Hepatocyte (in vitro differentiated cells): ENCODE data around the gene ZSWIM7. TPM values are rescaled to one million over a fixed set of nuclear protein-coding genes. Genes with fewer than 3 reads are reported as not detected.

Experiments used
- DNase-seq: peaks from one replicate; pipeline ENCODE4 v3.0.0-alpha.2; 2016; ENCODE audit warnings: low spot score
- H2AFZ ChIP-seq: fragments of 200-600 bp; sonication (generic); 2 replicates; pipeline ENCODE4 v1.6.0; 2016; ENCODE audit warnings: antibody characterized with exemption, mild to moderate bottlenecking
- H3K27ac ChIP-seq: fragments of 200-600 bp; sonication (generic); 2 replicates; pipeline ENCODE4 v1.5.1; 2016; ENCODE audit warnings: mild to moderate bottlenecking
- H3K27me3 ChIP-seq: fragments of 200-600 bp; sonication (generic); 2 replicates; pipeline ENCODE4 v1.6.1; 2016
- H3K36me3 ChIP-seq: fragments of 200-600 bp; sonication (generic); replicated peaks from 2 replicates; pipeline ENCODE4 v1.5.1; 2016; ENCODE audit warnings: low read depth; ENCODE audit not compliant: insufficient read depth
- H3K4me1 ChIP-seq: fragments of 200-600 bp; sonication (generic); 2 replicates; pipeline ENCODE4 v1.5.1; 2016; ENCODE audit warnings: mild to moderate bottlenecking, moderate library complexity; ENCODE audit not compliant: insufficient read depth
- H3K4me2 ChIP-seq: fragments of 200-600 bp; sonication (generic); 2 replicates; pipeline ENCODE4 v1.6.0; 2016
- H3K4me3 ChIP-seq: fragments of 200-600 bp; sonication (generic); 2 replicates; pipeline ENCODE4 v1.5.1; 2016; ENCODE audit warnings: mild to moderate bottlenecking
- H3K79me2 ChIP-seq: fragments of 200-600 bp; sonication (generic); 2 replicates; pipeline ENCODE4 v1.6.0; 2017; ENCODE audit warnings: mild to moderate bottlenecking
- H3K9me2 ChIP-seq: fragments of 200-600 bp; sonication (generic); replicated peaks from 2 replicates; pipeline ENCODE4 v1.6.0; 2017; ENCODE audit warnings: mild to moderate bottlenecking; ENCODE audit not compliant: insufficient read depth
- H3K9me3 ChIP-seq: fragments of 200-600 bp; sonication (generic); 2 replicates; pipeline ENCODE4 v1.5.1; 2016; ENCODE audit warnings: low read depth, mild to moderate bottlenecking
- H4K20me1 ChIP-seq: fragments of 200-600 bp; sonication (generic); 2 replicates; pipeline ENCODE4 v1.6.0; 2016; ENCODE audit warnings: mild to moderate bottlenecking; ENCODE audit not compliant: insufficient read depth, poor library complexity, severe bottlenecking
- CTCF ChIP-seq: fragments of 200-600 bp; sonication (generic); IDR thresholded peaks from 2 replicates; pipeline ENCODE4 v1.5.1; 2016; ENCODE audit warnings: antibody characterized with exemption, mild to moderate bottlenecking; ENCODE audit not compliant: poor library complexity
- EZH2 ChIP-seq: fragments of 200-600 bp; sonication (generic); IDR thresholded peaks from 2 replicates; pipeline ENCODE4 v1.6.1; 2016; ENCODE audit warnings: antibody characterized with exemption, mild to moderate bottlenecking, borderline replicate concordance
- EZH2phosphoT487 ChIP-seq: fragments of 200-600 bp; sonication (generic); IDR thresholded peaks from one replicate; pipeline ENCODE4 v1.6.1; 2018; ENCODE audit warnings: antibody characterized with exemption, mild to moderate bottlenecking, low read depth, moderate library complexity; ENCODE audit not compliant: unreplicated experiment, severe bottlenecking
- WGBS: methylation state at CpG from one replicate; pipeline ENCODE4 v1.1.6; 2016; ENCODE audit warnings: low lambda C conversion rate; ENCODE audit errors: missing lambda C conversion rate; 5-methylcytosine and 5-hydroxymethylcytosine counted together
- polyA plus RNA-seq: library from polyadenylated mRNA; unstranded; fragments of >200 nt; fragmentation: Nextera tagmentation; extraction: Ambion mirVana; gene quantifications from 2 replicates; pipeline ENCODE4 v1.2.1, GENCODE V29; 2016
- total RNA-seq: library from RNA; depleted of rRNA; stranded (reverse); fragments of >200 nt; gene quantifications from 2 replicates; pipeline ENCODE4 v1.2.3, GENCODE V29; 2014

ZSWIM7 gene
- total and polyA plus RNA-seq, 2 experiments from 2014 or later: 27.0 to 46.8 TPM

- Histone ChIP-seq H2AFZ (no peak overlapping the region), H3K4me3 (no peak overlapping the region), H3K27ac (no peak overlapping the region), H3K9me2 (no peaks in the 10 kb centered on the region), H4K20me1 (no peaks in the 10 kb centered on the region), H3K27me3 (no peaks in the 10 kb centered on the region), H3K79me2 (no peaks in the 10 kb centered on the region), H3K4me1 (no peaks in the 10 kb centered on the region), H3K36me3 (no peaks in the 10 kb centered on the region), H3K4me2 (no peak overlapping the region), H3K9me3 (no peaks in the 10 kb centered on the region)
- no peak for DNase-seq
- TF ChIP-seq EZH2phosphoT487 (no peak), EZH2 (no peak), CTCF (no peak)
- WGBS: 95% methylated on average over 7 of the region's 7 CpGs
Measured at GRCh38 chr17:16033729-16034349, 34.3 kb upstream of the ZSWIM7 start.

- Histone ChIP-seq H3K9me3 (no peaks in the 10 kb centered on the region), H3K27me3 (no peaks in the 10 kb centered on the region), H3K9me2 (no peaks in the 10 kb centered on the region), H3K4me3 (no peak overlapping the region), H3K27ac (peak overlapping the region; percentile 71), H3K4me1 (no peaks in the 10 kb centered on the region), H3K4me2 (no peak overlapping the region), H3K79me2 (no peaks in the 10 kb centered on the region), H3K36me3 (no peaks in the 10 kb centered on the region), H2AFZ (no peak overlapping the region), H4K20me1 (no peaks in the 10 kb centered on the region)
- 86% methylated on average over 5 of the region's 5 CpGs for WGBS
- DNase-seq: peak; percentile 68
- TF ChIP-seq EZH2 (no peak), CTCF (no peak), EZH2phosphoT487 (no peak)
Measured at GRCh38 chr17:16027708-16028584, 28.4 kb upstream of the ZSWIM7 start.

DNA sequence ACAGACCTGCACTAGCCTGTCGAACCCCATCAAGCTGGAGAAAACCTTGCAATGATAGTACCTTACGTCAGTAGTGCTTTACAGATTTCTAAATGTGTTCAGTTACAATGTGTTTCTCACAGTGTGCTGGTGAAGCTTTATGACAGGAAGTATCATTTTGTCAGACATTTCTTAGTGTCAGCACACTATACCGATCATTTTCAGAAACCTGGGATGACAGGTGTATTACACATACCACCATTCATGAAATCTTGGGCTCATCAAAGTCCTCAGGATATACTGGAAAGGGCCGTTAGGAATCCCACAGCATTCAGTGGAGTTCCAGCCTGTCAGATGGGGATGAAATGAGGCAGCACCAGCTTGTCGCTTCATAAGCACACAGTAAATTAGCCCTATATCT, 27.4 kb upstream of the ZSWIM7 start:
- H3K4me3 ChIP-seq: no peak overlapping the region
- H3K4me1 ChIP-seq: no peaks in the 10 kb centered on the region
- H3K36me3 ChIP-seq: no peaks in the 10 kb centered on the region

More for the DNA sequence above, 27.4 kb upstream of the ZSWIM7 start:
- Histone ChIP-seq H2AFZ (no peak overlapping the region), H3K27ac (no peak overlapping the region), H3K9me2 (no peaks in the 10 kb centered on the region), H4K20me1 (no peaks in the 10 kb centered on the region), H3K79me2 (no peaks in the 10 kb centered on the region), H3K27me3 (no peaks in the 10 kb centered on the region), H3K4me2 (no peak overlapping the region), H3K9me3 (no peaks in the 10 kb centered on the region)
- WGBS: 96% methylated on average over 5 of the region's 5 CpGs
- TF ChIP-seq CTCF (no peak), EZH2phosphoT487 (no peak), EZH2 (no peak)
- DNase-seq: no peak
